DND-41 (cell line): ENCODE measurements around the gene KLK5.
"Not testable (repeated sequence)": the region's sequence is repeated elsewhere in the genome, so short reads cannot be mapped to it uniquely, and the experiment has no call there.

Experiments used
- ATAC-seq: fragments of 200-7000 bp; cut with Tn5 transposase; 3 replicates; pipeline ENCODE4 v1.9.1; 2021; ENCODE audit warnings: low read depth; ENCODE audit not compliant: insufficient read depth
- DNase-seq: peaks from one replicate; pipeline ENCODE4 v3.0.0-alpha.2; 2020
- H2AFZ ChIP-seq: 2 replicates; pipeline ENCODE4 v1.6.0; 2012; ENCODE audit warnings: low read depth, low read length
- H3K27ac ChIP-seq: 2 replicates; pipeline ENCODE4 v1.5.1; 2012; ENCODE audit warnings: low read length, inconsistent platforms
- H3K27me3 ChIP-seq: fragments of 200-600 bp; sonication (generic); 2 replicates; pipeline ENCODE4 v1.6.0; 2012; ENCODE audit warnings: low read length, mild to moderate bottlenecking, inconsistent platforms; ENCODE audit not compliant: insufficient read depth, poor library complexity
- H3K36me3 ChIP-seq: 2 replicates; pipeline ENCODE4 v1.5.1; 2012; ENCODE audit warnings: low read length, inconsistent platforms; ENCODE audit not compliant: insufficient read depth
- H3K4me1 ChIP-seq: 2 replicates; pipeline ENCODE4 v1.5.1; 2012; ENCODE audit warnings: mild to moderate bottlenecking, low read length; ENCODE audit not compliant: insufficient read depth
- H3K4me2 ChIP-seq: 2 replicates; pipeline ENCODE4 v1.6.0; 2012; ENCODE audit warnings: mild to moderate bottlenecking, moderate library complexity, low read length, inconsistent platforms; ENCODE audit not compliant: insufficient read depth
- H3K4me3 ChIP-seq, 2 experiments: fragments of 200-600 bp in 1 of 2; shearing (Covaris generic) in 1 of 2; 2 replicates each; pipeline ENCODE4 v1.5.1; 2012 to 2016; ENCODE audit warnings: inconsistent platforms in 2 of 2, low read length in 2 of 2, mild to moderate bottlenecking in 2 of 2, low read depth in 1 of 2, moderate library complexity in 1 of 2
- H3K79me2 ChIP-seq: 2 replicates; pipeline ENCODE4 v1.6.0; 2012; ENCODE audit warnings: low read length, inconsistent platforms; ENCODE audit not compliant: insufficient read depth
- H3K9ac ChIP-seq: 2 replicates; pipeline ENCODE4 v1.6.0; 2012; ENCODE audit warnings: low read depth, mild to moderate bottlenecking, inconsistent platforms, low read length, moderate library complexity
- H3K9me3 ChIP-seq: 2 replicates; pipeline ENCODE4 v1.5.1; 2012; ENCODE audit warnings: low read length, moderate library complexity, mild to moderate bottlenecking, inconsistent platforms; ENCODE audit not compliant: insufficient read depth, severe bottlenecking
- H4K20me1 ChIP-seq: 2 replicates; pipeline ENCODE4 v1.6.0; 2012; ENCODE audit warnings: low read length; ENCODE audit not compliant: insufficient read depth
- EZH2 ChIP-seq: IDR thresholded peaks from 3 replicates; pipeline ENCODE4 v1.6.1; 2012; ENCODE audit warnings: borderline replicate concordance, low read depth, mild to moderate bottlenecking, moderate library complexity, low read length, inconsistent platforms; ENCODE audit not compliant: severe bottlenecking
- TF ChIP-seq, protein P1 (sequence below): IDR thresholded peaks from 2 replicates; pipeline ENCODE4 v1.5.1; 2012; ENCODE audit warnings: borderline replicate concordance, low read length, moderate library complexity, mild to moderate bottlenecking; ENCODE audit not compliant: poor library complexity, severe bottlenecking; ENCODE audit errors: extremely low read depth

Gene KLK5

DNA sequence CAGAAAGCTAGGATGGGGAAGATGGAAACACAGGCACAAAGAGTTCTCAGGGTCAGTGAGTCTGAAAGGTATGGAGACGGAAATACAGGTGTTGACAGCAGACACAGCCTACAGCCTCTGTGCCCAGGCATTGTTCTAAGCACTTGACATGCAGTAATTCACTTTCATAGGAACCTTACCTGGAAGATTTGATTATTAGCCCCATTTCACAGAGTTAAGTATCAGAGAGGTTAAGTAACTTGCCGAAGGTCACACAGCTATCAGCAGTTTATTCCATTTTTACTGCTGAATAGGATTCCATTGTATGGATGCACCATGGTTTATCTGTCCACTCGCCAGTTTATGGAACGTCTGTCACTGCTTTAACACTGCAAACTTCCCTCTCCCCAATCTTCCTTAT is 54.8 kb downstream of the KLK5 start:
- TF ChIP-seq, protein P1, sequence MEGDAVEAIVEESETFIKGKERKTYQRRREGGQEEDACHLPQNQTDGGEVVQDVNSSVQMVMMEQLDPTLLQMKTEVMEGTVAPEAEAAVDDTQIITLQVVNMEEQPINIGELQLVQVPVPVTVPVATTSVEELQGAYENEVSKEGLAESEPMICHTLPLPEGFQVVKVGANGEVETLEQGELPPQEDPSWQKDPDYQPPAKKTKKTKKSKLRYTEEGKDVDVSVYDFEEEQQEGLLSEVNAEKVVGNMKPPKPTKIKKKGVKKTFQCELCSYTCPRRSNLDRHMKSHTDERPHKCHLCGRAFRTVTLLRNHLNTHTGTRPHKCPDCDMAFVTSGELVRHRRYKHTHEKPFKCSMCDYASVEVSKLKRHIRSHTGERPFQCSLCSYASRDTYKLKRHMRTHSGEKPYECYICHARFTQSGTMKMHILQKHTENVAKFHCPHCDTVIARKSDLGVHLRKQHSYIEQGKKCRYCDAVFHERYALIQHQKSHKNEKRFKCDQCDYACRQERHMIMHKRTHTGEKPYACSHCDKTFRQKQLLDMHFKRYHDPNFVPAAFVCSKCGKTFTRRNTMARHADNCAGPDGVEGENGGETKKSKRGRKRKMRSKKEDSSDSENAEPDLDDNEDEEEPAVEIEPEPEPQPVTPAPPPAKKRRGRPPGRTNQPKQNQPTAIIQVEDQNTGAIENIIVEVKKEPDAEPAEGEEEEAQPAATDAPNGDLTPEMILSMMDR: no peak
- no peak for TF ChIP-seq EZH2
- peaks cover 8% of the 10 kb centered on the region for H3K9me3 ChIP-seq
- no peaks in the 10 kb centered on the region for H4K20me1 ChIP-seq
- no peak overlapping the region for H3K9ac ChIP-seq
- H3K36me3 ChIP-seq: no peaks in the 10 kb centered on the region
- ATAC-seq (no peak), DNase-seq (no peak)
- peaks cover 5% of the 10 kb centered on the region for H3K27me3 ChIP-seq
- no peak overlapping the region for H3K27ac ChIP-seq
- no peak overlapping the region for H3K4me2 ChIP-seq
- H3K4me1 ChIP-seq: no peaks in the 10 kb centered on the region
- no peak overlapping the region for H3K4me3 ChIP-seq
- no peak overlapping the region for H2AFZ ChIP-seq
- H3K79me2 ChIP-seq: no peaks in the 10 kb centered on the region

DNA sequence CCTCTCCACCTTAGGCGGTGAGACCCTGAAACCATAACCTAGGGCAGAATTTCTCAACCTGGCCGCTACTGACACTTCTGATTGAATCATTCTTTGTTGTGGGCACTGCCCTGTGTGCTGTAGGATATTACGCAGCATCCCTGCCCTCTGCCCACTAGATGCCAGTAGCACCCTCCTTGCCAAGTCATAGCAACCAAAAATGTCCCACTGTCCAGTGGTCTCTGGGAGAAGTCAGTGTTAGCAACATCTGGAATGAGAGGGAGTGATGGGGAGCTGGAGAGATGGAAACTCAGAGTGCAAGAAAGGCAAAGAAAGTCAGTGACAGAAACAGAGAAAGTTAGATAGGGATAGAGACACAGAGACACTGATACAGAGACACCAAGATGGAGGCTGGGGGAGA is 55.2 kb downstream of the KLK5 start:
- H3K4me1 ChIP-seq: no peaks in the 10 kb centered on the region
- no peaks in the 10 kb centered on the region for H4K20me1 ChIP-seq
- ATAC-seq (no peak), DNase-seq (no peak)
- no peak overlapping the region for H3K4me2 ChIP-seq
- H3K27ac ChIP-seq: no peak overlapping the region
- no peaks in the 10 kb centered on the region for H3K79me2 ChIP-seq
- no peak overlapping the region for H2AFZ ChIP-seq
- TF ChIP-seq, protein P1: no peak
- no peak for TF ChIP-seq EZH2
- H3K4me3 ChIP-seq: no peak overlapping the region
- H3K36me3 ChIP-seq: no peaks in the 10 kb centered on the region
- H3K9ac ChIP-seq: no peak overlapping the region
- peaks cover 8% of the 10 kb centered on the region for H3K9me3 ChIP-seq
- H3K27me3 ChIP-seq: peaks cover 5% of the 10 kb centered on the region

DNA sequence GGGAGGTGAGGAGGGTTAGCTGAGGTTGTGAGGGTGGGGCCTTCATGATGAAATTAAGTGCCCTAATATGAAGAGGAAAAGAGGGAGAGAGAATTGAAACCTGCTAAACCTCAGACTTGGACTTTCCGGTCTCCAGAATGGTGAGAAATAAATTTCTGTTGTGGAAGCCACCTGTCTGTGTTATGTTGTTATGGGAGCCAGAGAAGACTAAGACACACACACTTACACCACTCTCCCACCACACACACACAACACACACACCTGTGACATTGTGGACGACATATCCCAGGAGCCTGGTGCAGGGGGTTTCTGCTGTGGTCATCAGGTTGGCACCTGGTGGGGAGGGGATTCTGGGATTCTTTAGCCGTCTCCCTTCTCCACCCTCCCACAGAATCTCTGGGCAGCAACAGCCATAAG is 55.6 kb downstream of the KLK5 start:
- no peaks in the 10 kb centered on the region for H3K79me2 ChIP-seq
- H4K20me1 ChIP-seq: no peaks in the 10 kb centered on the region
- H3K4me3 ChIP-seq: no peak overlapping the region
- no peak overlapping the region for H2AFZ ChIP-seq
- no peak overlapping the region for H3K9ac ChIP-seq
- peaks cover 8% of the 10 kb centered on the region for H3K9me3 ChIP-seq
- H3K4me2 ChIP-seq: no peak overlapping the region
- H3K36me3 ChIP-seq: no peaks in the 10 kb centered on the region
- H3K27ac ChIP-seq: no peak overlapping the region
- DNase-seq (no peak), ATAC-seq (no peak)
- no peaks in the 10 kb centered on the region for H3K4me1 ChIP-seq
- no peak for TF ChIP-seq EZH2
- TF ChIP-seq, protein P1: no peak
- H3K27me3 ChIP-seq: peaks cover 5% of the 10 kb centered on the region

DNA sequence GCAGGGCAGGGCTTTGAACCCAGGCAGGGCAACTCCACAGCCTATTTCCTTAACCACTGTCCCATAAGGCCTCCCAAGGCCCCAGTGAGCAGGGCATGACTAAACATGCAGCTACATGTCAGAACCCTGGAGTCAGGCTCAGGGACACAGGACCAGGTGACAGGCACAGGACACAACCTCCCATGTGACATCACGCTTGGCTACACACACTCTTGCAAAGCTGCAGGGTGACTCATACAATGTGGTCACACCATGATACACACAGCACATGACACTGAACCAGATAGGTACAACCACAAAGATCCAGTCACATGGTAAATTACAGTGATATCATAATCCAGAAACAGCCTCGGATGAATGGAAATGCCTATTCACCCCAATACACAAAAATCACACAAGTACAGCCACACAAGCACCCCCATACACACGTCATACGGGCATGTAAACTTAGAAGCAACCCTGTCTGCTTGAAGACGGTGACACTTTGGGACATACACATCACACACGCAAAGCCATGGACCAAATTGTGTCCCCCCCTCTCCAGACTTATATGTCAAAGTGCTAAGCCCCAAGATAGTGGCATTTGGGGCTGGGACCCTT is 56.1 kb downstream of the KLK5 start:
- TF ChIP-seq, protein P1: no peak
- no peak for TF ChIP-seq EZH2
- H4K20me1 ChIP-seq: no peaks in the 10 kb centered on the region
- H3K79me2 ChIP-seq: no peaks in the 10 kb centered on the region
- H3K9me3 ChIP-seq: peaks cover 8% of the 10 kb centered on the region
- H3K4me1 ChIP-seq: no peaks in the 10 kb centered on the region
- DNase-seq (no peak), ATAC-seq (no peak)
- H3K27ac ChIP-seq: no peak overlapping the region
- H2AFZ ChIP-seq: no peak overlapping the region
- no peak overlapping the region for H3K4me2 ChIP-seq
- H3K36me3 ChIP-seq: no peaks in the 10 kb centered on the region
- no peak overlapping the region for H3K4me3 ChIP-seq
- H3K9ac ChIP-seq: no peak overlapping the region
- peaks cover 5% of the 10 kb centered on the region for H3K27me3 ChIP-seq

DNA sequence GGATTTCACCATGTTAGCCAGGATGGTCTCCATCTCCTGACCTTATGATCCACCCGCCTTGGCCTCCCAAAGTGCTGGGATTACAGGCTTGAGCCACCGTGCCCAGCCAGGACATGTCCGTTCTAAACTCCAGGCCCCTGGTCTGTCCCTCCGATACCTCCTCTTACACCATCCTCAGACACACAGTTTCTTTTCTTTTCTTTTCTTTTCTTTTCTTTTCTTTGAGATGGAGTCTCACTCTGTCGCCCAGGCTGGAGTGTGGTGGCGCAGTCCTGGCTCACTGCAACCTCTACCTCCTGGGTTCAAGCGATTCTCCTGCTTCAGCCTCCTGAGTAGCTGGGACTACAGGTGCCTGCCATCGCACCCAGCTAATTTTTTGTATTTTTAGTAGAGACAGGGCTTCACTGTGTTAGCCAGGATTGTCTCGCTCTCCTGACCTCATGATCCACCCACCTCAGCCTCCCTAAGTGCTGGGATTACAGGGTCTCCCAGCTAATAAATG is 56.7 kb downstream of the KLK5 start:
- H3K79me2 ChIP-seq, H3K9me3 ChIP-seq, H3K27ac ChIP-seq, H3K4me2 ChIP-seq, H4K20me1 ChIP-seq, H3K4me1 ChIP-seq, H2AFZ ChIP-seq, H3K9ac ChIP-seq, DNase-seq, H3K27me3 ChIP-seq, H3K4me3 ChIP-seq, H3K36me3 ChIP-seq, ATAC-seq: not testable (repeated sequence)
